Activated naive CD8-positive, alpha-beta T cell treated with anti-CD3 and anti-CD28 coated beads, Interleukin-2, amount 10 ng/mL, durations not matched to agents 7 days and 5 days (primary cell): Measurements from ENCODE around the gene FIP1L1. TPM values are rescaled to one million over a fixed set of nuclear protein-coding genes. Genes with fewer than 3 reads are reported as not detected.
"Not testable (repeated sequence)": the region's sequence is repeated elsewhere in the genome, so short reads cannot be mapped to it uniquely, and the experiment has no call there.

Experiments used
- ATAC-seq: fragments of 150-1000 bp; cut with Tn5 transposase; one replicate; pipeline ENCODE4 v1.10.0; 2021; ENCODE audit warnings: low read depth, moderate library complexity
- POLR2A ChIA-PET: fragments of 350-600 bp; sonication (Branson Sonifier 250); formaldehyde crosslinking; loops from one replicate; lab custom pipeline; 2021; ENCODE audit warnings: antibody characterized with exemption; lab: Charles Lee
- DNase-seq: peaks from one replicate; pipeline ENCODE4 v3.0.0; 2021
- H3K27ac Mint-ChIP-seq: one replicate; pipeline ENCODE4 v1.8.0; 2022; ENCODE audit warnings: mild to moderate bottlenecking, mixed read lengths
- H3K27me3 Mint-ChIP-seq: one replicate; pipeline ENCODE4 v1.8.0; 2022; ENCODE audit warnings: mild to moderate bottlenecking, moderate library complexity, mixed read lengths
- H3K36me3 Mint-ChIP-seq: one replicate; pipeline ENCODE4 v1.8.0; 2021; ENCODE audit warnings: mild to moderate bottlenecking, mixed read lengths
- H3K4me1 Mint-ChIP-seq: one replicate; pipeline ENCODE4 v1.8.0; 2021; ENCODE audit warnings: mixed read lengths
- H3K4me3 Mint-ChIP-seq: one replicate; pipeline ENCODE4 v1.8.0; 2022; ENCODE audit warnings: mild to moderate bottlenecking, moderate library complexity, mixed read lengths
- H3K9me3 Mint-ChIP-seq: one replicate; pipeline ENCODE4 v1.8.0; 2021; ENCODE audit warnings: mixed read lengths
- total RNA-seq, 2 experiments: library from RNA; stranded (reverse); gene quantifications; one replicate each; pipeline ENCODE4 v1.2.3, GENCODE V29; 2021

Gene FIP1L1
- total RNA-seq = 10 to 100 TPM; 75.9 to 78.2 TPM

DNA sequence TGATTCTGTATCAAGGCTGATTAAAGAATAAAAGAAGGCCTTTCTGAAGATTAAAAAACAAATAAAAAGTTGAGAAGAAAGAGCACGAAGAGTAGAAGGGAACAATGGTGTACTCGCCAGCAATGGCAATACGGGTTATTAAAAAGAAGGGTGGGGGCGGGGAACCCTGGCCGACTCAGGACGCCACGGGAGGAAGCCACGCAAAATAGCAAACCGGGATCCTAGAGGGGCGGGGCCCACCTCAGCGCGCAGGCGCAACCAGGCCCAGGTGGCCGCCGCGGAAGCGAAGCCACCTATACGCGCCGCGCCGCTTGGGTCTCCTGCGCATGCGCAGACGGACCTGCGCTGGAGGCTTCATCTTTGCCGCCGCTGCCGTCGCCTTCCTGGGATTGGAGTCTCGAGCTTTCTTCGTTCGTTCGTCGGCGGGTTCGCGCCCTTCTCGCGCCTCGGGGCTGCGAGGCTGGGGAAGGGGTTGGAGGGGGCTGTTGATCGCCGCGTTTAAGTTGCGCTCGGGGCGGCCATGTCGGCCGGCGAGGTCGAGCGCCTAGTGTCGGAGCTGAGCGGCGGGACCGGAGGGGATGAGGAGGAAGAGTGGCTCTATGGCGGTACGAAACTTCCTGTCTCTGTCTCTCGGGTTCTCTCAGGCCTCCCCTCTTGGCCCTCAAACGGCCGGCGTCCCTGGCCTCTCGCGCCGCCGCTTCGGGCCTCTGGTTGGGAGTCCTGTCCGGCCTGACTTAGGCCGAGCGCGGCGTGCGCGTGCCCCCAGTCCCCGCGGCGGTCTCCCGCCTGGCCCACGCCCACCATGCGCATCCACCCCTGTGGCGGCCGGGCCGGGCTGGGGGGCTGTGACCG lies at the start of gene FIP1L1:
FIP1L1 (plus strand) TSS at position 323 of the 852 bp plus-strand sequence; CDS start at position 521, 198 bp downstream.
- peak within 1 kb of the TSS; percentile 96 for H3K4me3 Mint-ChIP-seq
- peaks cover 23% of the 10 kb centered on the region for H3K4me1 Mint-ChIP-seq
- POLR2A ChIA-PET = interaction anchor here (0.6 to 1.6 kb wide), 5 partner anchors 10 to 665 kb away, joined by 3 to 15 read pairs (median 4); partner anchors contain the start of gene SCFD2
- DNase-seq = peak; percentile 98
- H3K9me3 Mint-ChIP-seq = no peaks in the 10 kb centered on the region
- peak; percentile 96 for ATAC-seq
- peaks cover 2% of the 10 kb centered on the region for H3K27me3 Mint-ChIP-seq
- H3K27ac Mint-ChIP-seq = peak within 1 kb of the TSS; percentile 93
- H3K36me3 Mint-ChIP-seq = peaks cover 6% of the 10 kb centered on the region

DNA sequence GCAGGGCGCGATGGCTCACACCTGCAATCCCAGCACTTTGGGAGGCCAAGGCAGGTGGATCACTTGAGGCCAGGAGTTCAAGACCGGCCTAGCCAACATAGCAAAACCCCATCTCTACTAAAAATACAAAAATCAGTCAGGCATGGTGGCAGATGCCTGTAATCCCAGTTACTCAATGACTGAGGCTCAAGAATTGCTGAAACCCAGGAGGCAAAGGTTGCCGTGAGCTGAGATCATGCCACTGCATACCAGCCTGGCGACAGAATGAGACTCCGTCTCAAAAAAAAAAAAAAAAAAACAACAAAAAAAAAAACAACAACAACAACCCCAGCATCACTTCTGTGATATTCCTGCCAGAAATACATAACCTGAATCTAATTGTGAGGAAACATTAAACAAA lies 42.5 kb upstream of the FIP1L1 start:
- H3K9me3 Mint-ChIP-seq, POLR2A ChIA-PET, ATAC-seq, H3K4me1 Mint-ChIP-seq, H3K27ac Mint-ChIP-seq, H3K4me3 Mint-ChIP-seq, H3K27me3 Mint-ChIP-seq, DNase-seq: not testable (repeated sequence)
- H3K36me3 Mint-ChIP-seq = peaks cover 22% of the 10 kb centered on the region

- POLR2A ChIA-PET, DNase-seq, H3K4me1 Mint-ChIP-seq, H3K27me3 Mint-ChIP-seq, ATAC-seq, H3K27ac Mint-ChIP-seq, H3K4me3 Mint-ChIP-seq: not testable (repeated sequence)
- Mint-ChIP-seq H3K9me3 (peaks cover 10% of the 10 kb centered on the region), H3K36me3 (peaks cover 42% of the 10 kb centered on the region)
Measured at GRCh38 chr4:53340145-53340544, 37.3 kb upstream of the FIP1L1 start.

- H3K4me3 Mint-ChIP-seq, DNase-seq, H3K27ac Mint-ChIP-seq, H3K4me1 Mint-ChIP-seq, H3K27me3 Mint-ChIP-seq, POLR2A ChIA-PET, ATAC-seq: not testable (repeated sequence)
- peaks cover 12% of the 10 kb centered on the region for H3K9me3 Mint-ChIP-seq
- peaks cover 53% of the 10 kb centered on the region for H3K36me3 Mint-ChIP-seq
Measured at GRCh38 chr4:53346392-53346791, 31.0 kb upstream of the FIP1L1 start.

DNA sequence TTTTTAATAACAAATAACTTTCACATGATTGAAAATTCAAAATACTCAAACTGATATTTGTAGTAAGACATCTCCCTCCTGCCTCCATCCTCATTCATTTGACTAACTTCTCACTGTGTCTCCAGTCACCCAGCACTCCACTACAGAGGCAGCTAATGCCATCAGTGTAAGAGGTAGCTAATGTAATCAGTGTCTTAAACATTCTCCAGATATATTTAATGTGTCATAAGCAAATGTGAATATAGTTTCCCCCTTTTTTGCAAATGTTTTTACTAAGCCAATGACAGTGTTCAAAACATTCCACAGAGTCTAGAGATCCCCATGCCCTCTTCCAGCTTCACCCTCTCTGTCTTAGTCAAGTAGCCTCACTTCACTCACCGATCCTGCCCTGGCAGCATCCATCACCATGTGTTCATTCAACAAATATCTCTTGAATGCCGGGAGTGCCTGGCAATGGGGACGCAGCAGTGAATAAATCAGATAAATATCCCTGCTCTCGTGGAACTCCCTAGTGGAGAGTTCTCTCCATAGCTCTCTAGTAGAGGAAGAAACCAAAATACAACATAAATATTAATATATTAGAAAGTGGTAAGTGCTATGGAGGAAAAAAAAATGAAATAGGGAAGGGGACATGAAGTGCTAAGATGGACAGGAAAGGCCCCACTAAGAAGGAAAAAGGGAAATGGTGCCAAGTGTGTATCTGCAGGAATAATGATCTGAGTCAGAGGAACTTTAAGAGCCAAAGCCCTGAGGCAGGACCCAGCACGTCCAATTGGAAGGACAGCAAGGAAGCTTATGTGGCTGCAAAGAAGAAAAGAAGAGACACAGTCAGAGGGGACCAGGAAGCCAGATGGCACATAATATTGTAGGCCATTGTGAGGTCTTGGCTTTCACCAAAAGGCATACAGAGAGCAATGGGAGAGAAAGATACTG lies 30.3 kb upstream of the FIP1L1 start:
- Mint-ChIP-seq H3K27ac (no peak overlapping the region), H3K27me3 (no peaks in the 10 kb centered on the region), H3K4me3 (no peak overlapping the region), H3K9me3 (peaks cover 7% of the 10 kb centered on the region), H3K36me3 (peaks cover 52% of the 10 kb centered on the region), H3K4me1 (no peaks in the 10 kb centered on the region)
- POLR2A ChIA-PET = no interaction called here
- ATAC-seq (no peak), DNase-seq (no peak)

DNA sequence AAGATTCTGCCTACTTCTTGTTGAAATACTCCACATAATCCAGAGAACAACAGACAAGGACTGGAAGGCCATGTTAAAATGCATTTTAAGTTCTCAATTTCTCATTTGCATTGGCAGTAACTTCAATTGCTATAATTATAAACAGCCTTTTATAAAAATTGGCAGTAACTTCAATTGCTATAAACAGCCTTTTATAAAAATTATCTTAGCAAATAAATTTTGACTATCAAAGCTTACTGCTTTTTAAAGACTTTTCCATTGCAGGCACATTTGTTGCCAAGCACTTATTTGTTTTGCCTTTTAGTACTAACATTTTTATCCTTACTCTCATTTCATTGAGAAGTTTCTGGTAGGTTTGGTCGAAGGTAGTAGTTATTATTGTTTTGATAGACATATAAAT lies 29.4 kb upstream of the FIP1L1 start:
- POLR2A ChIA-PET = no interaction called here
- DNase-seq = no peak
- H3K36me3 Mint-ChIP-seq = peaks cover 54% of the 10 kb centered on the region
- ATAC-seq = no peak
- no peak overlapping the region for H3K4me3 Mint-ChIP-seq
- peaks cover 7% of the 10 kb centered on the region for H3K9me3 Mint-ChIP-seq
- H3K27ac Mint-ChIP-seq = no peak overlapping the region
- H3K27me3 Mint-ChIP-seq = no peaks in the 10 kb centered on the region
- no peaks in the 10 kb centered on the region for H3K4me1 Mint-ChIP-seq

DNA sequence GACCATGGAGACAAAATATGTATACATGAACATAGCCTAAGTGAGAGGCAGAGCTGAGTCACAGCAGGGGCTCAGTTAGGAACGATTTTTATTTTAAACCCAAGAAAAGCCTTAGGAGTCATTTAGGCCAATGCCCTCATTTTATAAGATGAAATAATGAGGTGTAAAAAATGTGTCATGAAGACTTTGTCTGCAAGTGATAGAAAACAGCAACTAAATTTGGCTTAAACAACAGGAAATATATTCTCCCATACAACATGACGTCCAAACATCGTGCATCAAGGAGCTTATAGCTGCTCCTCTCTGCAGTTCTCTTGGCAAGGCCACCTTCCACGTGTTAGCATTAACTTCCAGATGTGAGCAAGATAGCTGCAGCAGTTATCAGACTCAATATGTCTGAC lies 28.4 kb upstream of the FIP1L1 start:
- Mint-ChIP-seq H3K4me3 (no peak overlapping the region), H3K9me3 (peaks cover 7% of the 10 kb centered on the region), H3K4me1 (no peaks in the 10 kb centered on the region), H3K27me3 (no peaks in the 10 kb centered on the region), H3K27ac (no peak overlapping the region), H3K36me3 (peaks cover 58% of the 10 kb centered on the region)
- ATAC-seq (no peak), DNase-seq (no peak)
- POLR2A ChIA-PET = no interaction called here

- Mint-ChIP-seq H3K4me1 (peaks cover 2% of the 10 kb centered on the region), H3K27ac (no peak overlapping the region), H3K4me3 (no peak overlapping the region), H3K27me3 (no peaks in the 10 kb centered on the region), H3K36me3 (peaks cover 46% of the 10 kb centered on the region), H3K9me3 (no peaks in the 10 kb centered on the region)
- DNase-seq (no peak), ATAC-seq (no peak)
- POLR2A ChIA-PET = no interaction called here
Measured at GRCh38 chr4:53354012-53354722, 23.3 kb upstream of the FIP1L1 start.

- DNase-seq = no peak
- no peaks in the 10 kb centered on the region for H3K27me3 Mint-ChIP-seq
- H3K36me3 Mint-ChIP-seq = peaks cover 45% of the 10 kb centered on the region
- H3K4me3 Mint-ChIP-seq = no peak overlapping the region
- no peak for ATAC-seq
- peaks cover 14% of the 10 kb centered on the region for H3K4me1 Mint-ChIP-seq
- POLR2A ChIA-PET = no interaction called here
- no peak overlapping the region for H3K27ac Mint-ChIP-seq
- no peaks in the 10 kb centered on the region for H3K9me3 Mint-ChIP-seq
Measured at GRCh38 chr4:53355930-53356521, 21.4 kb upstream of the FIP1L1 start.

DNA sequence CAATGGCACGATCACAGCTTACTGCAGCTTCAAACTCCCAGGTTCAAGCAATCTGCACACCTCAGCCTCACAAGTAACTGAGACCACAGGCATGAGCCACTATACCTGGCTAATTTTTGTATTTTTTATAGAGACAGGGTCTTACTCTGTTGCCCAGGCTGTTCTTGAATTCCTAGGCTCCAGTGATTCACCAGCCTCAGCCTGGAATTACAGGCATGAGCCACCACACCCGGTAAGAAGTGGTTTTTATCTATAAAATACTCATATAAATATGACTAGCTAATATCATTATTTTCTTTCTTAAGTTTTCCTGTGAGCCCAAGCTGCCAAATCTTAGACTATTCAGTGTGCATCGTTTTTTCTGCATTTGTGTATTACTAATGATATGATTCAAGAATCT lies 16.0 kb upstream of the FIP1L1 start:
- Mint-ChIP-seq H3K4me1 (peaks cover 46% of the 10 kb centered on the region), H3K4me3 (no peak overlapping the region)

GRCh38 chr4:53362093-53362492 lies 15.3 kb upstream of the FIP1L1 start:
- POLR2A ChIA-PET = no interaction called here
- H3K36me3 Mint-ChIP-seq = peaks cover 22% of the 10 kb centered on the region
- H3K27me3 Mint-ChIP-seq = no peaks in the 10 kb centered on the region
- peaks cover 52% of the 10 kb centered on the region for H3K4me1 Mint-ChIP-seq
- H3K4me3 Mint-ChIP-seq = peak overlapping the region; percentile 48
- H3K27ac Mint-ChIP-seq = peak overlapping the region; percentile 11
- H3K9me3 Mint-ChIP-seq = no peaks in the 10 kb centered on the region
- ATAC-seq (no peak), DNase-seq (no peak)

More for the DNA sequence above, 16.0 kb upstream of the FIP1L1 start:
- Mint-ChIP-seq H3K27ac (no peak overlapping the region), H3K27me3 (no peaks in the 10 kb centered on the region), H3K9me3 (no peaks in the 10 kb centered on the region), H3K36me3 (peaks cover 22% of the 10 kb centered on the region)
- POLR2A ChIA-PET = no interaction called here
- no peak for ATAC-seq
- no peak for DNase-seq

DNA sequence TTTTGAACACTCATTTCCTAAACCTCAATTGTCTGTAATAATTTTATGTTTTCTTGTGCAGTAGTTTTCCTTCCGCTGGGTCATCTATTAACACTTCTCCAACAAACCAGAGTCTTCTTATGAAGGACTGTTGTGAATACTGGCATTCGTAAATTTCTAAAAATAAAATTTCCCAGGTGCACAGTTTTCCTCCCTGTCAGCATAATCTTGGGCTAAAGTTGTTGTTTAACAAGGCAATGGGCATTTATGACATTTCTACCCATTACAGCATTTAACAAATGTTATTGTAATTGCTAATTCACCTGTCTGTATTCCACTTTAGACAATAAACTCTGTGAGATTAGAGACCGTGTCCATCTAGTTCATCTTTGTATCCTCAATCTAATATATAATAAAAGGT lies 12.8 kb upstream of the FIP1L1 start:
- peaks cover 52% of the 10 kb centered on the region for H3K4me1 Mint-ChIP-seq

More for the DNA sequence above, 12.8 kb upstream of the FIP1L1 start:
- ATAC-seq = no peak
- H3K36me3 Mint-ChIP-seq = peaks cover 22% of the 10 kb centered on the region
- H3K27me3 Mint-ChIP-seq = peaks cover 3% of the 10 kb centered on the region
- no peaks in the 10 kb centered on the region for H3K9me3 Mint-ChIP-seq
- POLR2A ChIA-PET = interaction anchor here (2.2 kb wide), 1 partner anchor 13 kb away, joined by 15 read pairs; the partner anchor contains the start of gene FIP1L1
- no peak for DNase-seq
- no peak overlapping the region for H3K27ac Mint-ChIP-seq
- peak overlapping the region; percentile 97 for H3K4me3 Mint-ChIP-seq
